BLaER1 (cell line): ENCODE results near the gene FAM98C.
A peak's percentile ranks its signal among the peaks of the same experiment; 100 is the strongest.

Experiments
- H3K27ac ChIP-seq: shearing (Covaris generic); formaldehyde crosslinking; 2 replicates; pipeline ENCODE4 v1.8.1; 2022
- H3K27me3 ChIP-seq: shearing (Covaris generic); formaldehyde crosslinking; 2 replicates; pipeline ENCODE4 v1.8.1; 2022
- H3K36me3 ChIP-seq: shearing (Covaris generic); formaldehyde crosslinking; 2 replicates; pipeline ENCODE4 v1.8.1; 2022
- H3K4me1 ChIP-seq: shearing (Covaris generic); formaldehyde crosslinking; 2 replicates; pipeline ENCODE4 v1.8.1; 2022
- H3K4me2 ChIP-seq: shearing (Covaris generic); formaldehyde crosslinking; 2 replicates; pipeline ENCODE4 v1.8.1; 2022
- H3K4me3 ChIP-seq: shearing (Covaris generic); formaldehyde crosslinking; 2 replicates; pipeline ENCODE4 v1.8.1; 2022
- H3K9ac ChIP-seq: shearing (Covaris generic); formaldehyde crosslinking; 2 replicates; pipeline ENCODE4 v1.8.1; 2022
- H3K9me3 ChIP-seq: shearing (Covaris generic); formaldehyde crosslinking; 2 replicates; pipeline ENCODE4 v1.8.1; 2022
- H4K20me1 ChIP-seq: shearing (Covaris generic); formaldehyde crosslinking; 2 replicates; pipeline ENCODE4 v1.8.1; 2022
- Cebpa-rat ChIP-seq: shearing (Covaris generic); IDR thresholded peaks from 2 replicates; pipeline ENCODE4 v1.8.1; 2022

Gene FAM98C

DNA sequence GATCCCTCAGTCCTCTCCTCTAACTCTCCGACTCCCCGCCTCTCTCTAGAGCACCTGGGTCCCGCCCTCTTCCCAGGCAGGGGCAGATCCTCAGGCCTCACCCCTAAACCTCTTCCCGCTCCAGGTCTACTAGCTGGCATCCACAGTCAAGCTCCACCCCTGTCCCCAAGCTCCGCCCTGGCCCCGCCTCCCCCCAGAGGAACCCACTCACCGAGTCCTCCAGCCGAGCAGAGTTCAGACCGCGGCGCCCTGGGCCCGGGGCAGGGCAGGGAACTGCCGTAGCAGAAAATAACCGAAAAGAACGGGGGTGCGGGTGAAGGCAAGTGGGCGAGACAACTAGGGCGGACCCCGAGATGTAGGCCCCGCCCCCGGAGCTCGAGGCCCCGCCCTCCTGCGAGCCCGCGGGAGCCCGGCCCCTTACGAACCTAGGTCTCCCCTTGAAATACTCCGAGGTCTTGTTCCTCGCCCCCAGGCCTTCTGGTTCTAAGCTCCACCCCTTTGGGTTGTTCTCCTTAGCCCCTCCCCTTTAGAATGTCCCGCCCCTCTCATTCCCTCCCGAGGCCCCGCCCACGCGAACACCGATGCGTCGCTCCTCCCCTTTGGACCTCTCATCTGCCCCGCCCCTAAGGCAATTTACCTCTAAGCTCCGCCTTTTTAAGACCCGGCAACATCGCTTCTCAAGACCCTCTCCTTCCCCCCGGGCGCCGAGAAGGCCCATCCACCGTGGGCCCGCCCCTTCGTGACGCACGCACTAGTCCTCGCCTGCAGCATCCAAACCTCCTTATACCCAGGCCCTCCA lies 15.1 kb upstream of the FAM98C start, which contains the start of gene GGN:
Gene GGN (minus strand): TSS at position 485 of the 799 bp plus-strand sequence. CDS start 773 bp downstream, outside the sequence.
- Histone ChIP-seq H3K27ac (no peak within 1 kb of the TSS), H3K4me2 (peak within 1 kb of the TSS; percentile 91), H3K4me3 (peak within 1 kb of the TSS; percentile 68), H3K36me3 (peaks cover 37% of the 10 kb centered on the region), H3K4me1 (peaks cover 32% of the 10 kb centered on the region), H3K9me3 (no peaks in the 10 kb centered on the region), H4K20me1 (peaks cover 63% of the 10 kb centered on the region), H3K27me3 (peaks cover 88% of the 10 kb centered on the region), H3K9ac (peak within 1 kb of the TSS; percentile 65)
- TF ChIP-seq Cebpa-rat, result no peak

- peaks cover 96% of the 10 kb centered on the region for H3K27me3 ChIP-seq
- H3K9me3 ChIP-seq, result no peaks in the 10 kb centered on the region
- peak within 1 kb of the TSS; percentile 65 for H3K9ac ChIP-seq
- H3K4me2 ChIP-seq, result peak within 1 kb of the TSS; percentile 91
- H3K27ac ChIP-seq, result no peak within 1 kb of the TSS
- H3K36me3 ChIP-seq, result peaks cover 30% of the 10 kb centered on the region
- TF ChIP-seq Cebpa-rat, result no peak
- peaks cover 32% of the 10 kb centered on the region for H3K4me1 ChIP-seq
- peak within 1 kb of the TSS; percentile 68 for H3K4me3 ChIP-seq
- peaks cover 59% of the 10 kb centered on the region for H4K20me1 ChIP-seq
Measured at GRCh38 chr19:38388349-38389100, 14.4 kb upstream of the FAM98C start, which contains the start of gene SPRED3. Gene SPRED3 (plus strand): TSS chr19:38388697. CDS start chr19:38390303, 1,606 bp downstream.

- Histone ChIP-seq H4K20me1 (peaks cover 59% of the 10 kb centered on the region), H3K9ac (no peak overlapping the region), H3K27me3 (peaks cover 100% of the 10 kb centered on the region), H3K4me2 (peak overlapping the region; percentile 91), H3K27ac (no peak overlapping the region), H3K4me3 (peak overlapping the region; percentile 68), H3K9me3 (no peaks in the 10 kb centered on the region), H3K36me3 (peaks cover 22% of the 10 kb centered on the region), H3K4me1 (peaks cover 32% of the 10 kb centered on the region)
- TF ChIP-seq Cebpa-rat, result no peak
Measured at GRCh38 chr19:38389101-38389925, 13.6 kb upstream of the FAM98C start.

DNA sequence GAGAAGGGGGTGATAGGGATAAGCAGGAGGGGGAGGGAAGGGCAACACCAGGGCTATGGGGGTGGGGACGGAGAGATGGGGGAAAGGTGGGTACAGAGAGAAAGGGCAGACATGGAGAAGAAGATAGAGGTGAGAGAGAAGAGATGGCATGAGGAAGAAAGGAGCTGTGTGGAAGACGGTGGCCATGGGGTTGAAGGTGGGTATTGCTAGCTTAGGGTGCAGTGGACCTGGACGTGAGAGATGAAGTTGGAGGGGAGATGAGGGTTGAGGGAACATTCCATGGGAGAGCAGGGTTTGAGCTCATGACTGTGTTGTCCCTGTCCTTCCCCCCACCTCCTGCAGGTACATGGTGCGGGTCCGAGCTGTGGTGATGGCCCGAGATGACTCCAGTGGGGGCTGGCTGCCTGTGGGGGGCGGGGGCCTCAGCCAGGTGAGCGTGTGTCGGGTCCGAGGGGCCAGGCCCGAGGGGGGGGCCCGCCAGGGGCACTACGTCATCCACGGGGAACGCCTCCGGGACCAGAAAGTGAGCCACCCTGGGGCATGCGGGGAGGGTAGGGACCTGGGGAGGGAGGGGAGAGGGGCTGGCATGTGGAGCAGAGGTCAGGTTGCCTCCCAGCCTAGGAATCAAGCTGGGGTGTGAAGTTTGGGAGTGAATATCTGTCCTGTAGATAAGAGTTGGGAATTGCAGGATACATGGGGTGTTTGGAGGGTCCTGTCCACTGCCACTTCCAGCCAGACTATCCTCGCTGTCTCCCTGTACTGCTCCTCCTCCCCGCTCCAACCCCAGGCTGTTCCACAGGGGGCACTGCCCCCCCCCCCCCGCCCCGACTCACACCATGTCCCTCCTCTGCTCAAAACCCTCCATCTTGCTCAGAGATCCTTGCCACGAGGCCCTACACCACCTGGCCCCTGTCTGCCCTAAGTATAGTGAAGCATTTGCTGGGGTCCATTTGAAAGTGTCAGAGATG lies 12.7 kb upstream of the FAM98C start:
- peaks cover 57% of the 10 kb centered on the region for H4K20me1 ChIP-seq
- no peak overlapping the region for H3K4me3 ChIP-seq
- no peak overlapping the region for H3K27ac ChIP-seq
- peaks cover 12% of the 10 kb centered on the region for H3K36me3 ChIP-seq
- no peak overlapping the region for H3K4me2 ChIP-seq
- peaks cover 30% of the 10 kb centered on the region for H3K4me1 ChIP-seq
- peaks cover 100% of the 10 kb centered on the region for H3K27me3 ChIP-seq
- no peak for TF ChIP-seq Cebpa-rat
- no peak overlapping the region for H3K9ac ChIP-seq
- peaks cover 8% of the 10 kb centered on the region; the same call in 1 of the 2 replicates for H3K9me3 ChIP-seq

DNA sequence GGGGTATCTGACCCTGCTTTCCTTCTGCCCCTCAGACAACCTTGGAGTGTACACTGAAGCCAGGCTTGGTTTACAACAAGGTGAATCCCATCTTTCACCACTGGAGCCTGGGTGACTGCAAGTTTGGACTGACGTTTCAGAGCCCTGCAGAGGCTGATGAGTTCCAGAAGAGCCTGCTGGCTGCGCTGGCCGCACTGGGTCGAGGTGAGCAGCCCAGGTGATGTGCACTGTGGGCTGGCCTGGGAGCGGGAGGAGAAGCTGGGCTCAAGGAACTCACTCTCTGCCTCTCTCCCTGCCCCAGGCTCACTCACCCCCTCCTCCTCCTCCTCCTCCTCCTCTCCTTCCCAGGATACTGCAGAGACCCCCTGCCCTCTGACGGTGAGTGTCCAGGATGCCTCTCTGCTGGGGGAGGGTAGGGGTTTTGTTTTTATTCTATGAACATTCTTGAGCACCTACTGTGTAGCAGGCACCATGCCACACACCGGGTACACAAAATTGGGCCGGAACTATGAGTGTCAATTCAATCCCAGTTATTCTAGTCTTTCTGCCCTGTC lies 10.9 kb upstream of the FAM98C start:
- Histone ChIP-seq H3K9ac (no peak overlapping the region), H3K36me3 (no peaks in the 10 kb centered on the region), H4K20me1 (peaks cover 39% of the 10 kb centered on the region), H3K4me3 (no peak overlapping the region), H3K4me1 (peaks cover 12% of the 10 kb centered on the region), H3K27me3 (peaks cover 100% of the 10 kb centered on the region), H3K27ac (no peak overlapping the region), H3K9me3 (peaks cover 22% of the 10 kb centered on the region), H3K4me2 (no peak overlapping the region)
- TF ChIP-seq Cebpa-rat, result no peak

DNA sequence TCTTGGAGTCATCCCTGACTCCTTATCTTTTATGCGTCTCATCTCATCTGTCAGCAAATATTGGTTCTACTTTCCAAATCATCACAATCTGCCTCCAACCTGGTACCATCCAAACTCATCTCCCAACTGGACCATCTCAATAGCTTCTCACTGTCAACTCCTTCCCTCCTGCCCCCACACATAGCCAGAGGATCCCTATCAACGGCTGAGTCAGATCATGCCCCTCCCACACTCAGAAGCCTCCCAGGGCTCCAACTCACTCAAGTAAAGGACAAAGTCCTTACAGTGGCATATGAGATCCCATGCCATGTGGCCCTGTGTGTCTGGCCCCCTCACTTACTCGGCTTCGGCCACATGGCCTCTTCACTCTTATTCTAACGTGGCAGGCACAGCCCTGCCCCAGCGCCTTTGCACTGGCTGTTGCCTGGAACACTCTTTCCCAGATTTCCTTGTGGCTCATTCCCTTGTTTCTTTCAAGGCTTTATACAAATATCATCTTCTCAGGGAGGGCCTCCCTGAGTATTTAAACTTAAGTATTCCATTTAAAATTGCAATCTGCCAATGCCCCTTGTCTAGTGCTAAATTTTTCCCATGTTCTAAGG lies 10.1 kb upstream of the FAM98C start:
- no peak overlapping the region for H3K27ac ChIP-seq

DNA sequence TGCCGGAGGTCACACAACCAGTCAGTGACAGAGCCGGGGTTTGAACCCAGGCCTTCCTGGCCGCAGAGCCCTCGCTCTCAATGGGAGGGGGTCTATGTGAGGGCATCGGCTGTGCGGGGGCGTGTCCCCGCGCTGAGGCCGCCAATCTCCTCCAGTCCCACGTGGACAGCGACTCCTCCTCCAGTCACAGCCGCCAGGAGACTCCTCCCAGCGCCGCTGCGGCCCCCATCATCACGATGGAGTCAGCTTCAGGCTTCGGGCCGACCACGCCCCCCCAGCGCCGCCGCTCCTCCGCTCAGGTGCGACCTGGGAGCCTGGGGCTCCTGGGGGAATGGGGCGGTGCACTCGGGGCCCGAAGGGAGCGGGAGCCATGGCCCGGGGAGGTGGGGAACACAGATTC lies 8.4 kb upstream of the FAM98C start:
- no peak overlapping the region for H3K4me2 ChIP-seq
- no peak overlapping the region for H3K9ac ChIP-seq
- H3K4me3 ChIP-seq, result no peak overlapping the region
- H3K27me3 ChIP-seq, result peaks cover 92% of the 10 kb centered on the region
- H3K4me1 ChIP-seq, result no peaks in the 10 kb centered on the region
- TF ChIP-seq Cebpa-rat, result no peak
- peaks cover 22% of the 10 kb centered on the region for H3K9me3 ChIP-seq
- H3K27ac ChIP-seq, result no peak overlapping the region
- no peaks in the 10 kb centered on the region for H3K36me3 ChIP-seq
- peaks cover 26% of the 10 kb centered on the region; the same call in 1 of the 2 replicates for H4K20me1 ChIP-seq

More for the DNA sequence above, 10.1 kb upstream of the FAM98C start:
- H3K4me3 ChIP-seq, result no peak overlapping the region
- no peak for TF ChIP-seq Cebpa-rat
- peaks cover 7% of the 10 kb centered on the region for H3K4me1 ChIP-seq
- H3K4me2 ChIP-seq, result no peak overlapping the region
- peaks cover 22% of the 10 kb centered on the region for H3K9me3 ChIP-seq
- H3K36me3 ChIP-seq, result no peaks in the 10 kb centered on the region
- H3K27me3 ChIP-seq, result peaks cover 100% of the 10 kb centered on the region
- H4K20me1 ChIP-seq, result peaks cover 33% of the 10 kb centered on the region
- no peak overlapping the region for H3K9ac ChIP-seq
